ENCODE results near the gene XIRP1.
"Not testable (repeated sequence)": the region's sequence is repeated elsewhere in the genome, so short reads cannot be mapped to it uniquely, and the experiment has no call there.

The XIRP1 gene

DNA sequence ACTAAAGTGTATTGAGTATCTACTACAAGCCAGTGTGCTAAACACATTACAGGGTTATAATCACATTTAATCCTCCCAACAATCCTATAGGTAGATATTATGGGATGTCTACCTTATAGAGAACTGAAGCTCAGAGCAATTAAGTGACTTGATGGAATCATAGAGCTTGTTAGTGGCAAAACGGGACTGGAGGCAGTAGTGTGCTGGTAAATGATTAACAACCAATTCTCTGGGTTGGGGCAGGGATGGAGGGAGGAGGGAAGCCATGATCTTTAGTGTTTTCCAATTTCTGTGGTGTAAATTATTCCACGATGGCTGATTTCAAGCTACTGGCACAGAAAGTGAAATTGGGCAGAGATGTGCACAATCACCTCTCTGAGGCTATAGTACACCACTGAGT lies 20.5 kb downstream of the XIRP1 start:
- Histone ChIP-seq H3K36me3 (ENCODE audit: control insufficient read depth, insufficient read depth, low read length, severe bottlenecking) (no peaks in the 10 kb centered on the region), H3K9ac (ENCODE audit: low read length) (no peak overlapping the region), H3K9me3 (ENCODE audit: control insufficient read depth, low read length) (no peaks in the 10 kb centered on the region), H3K4me1 (ENCODE audit: control insufficient read depth, insufficient read depth, low read length) (peaks cover 8% of the 10 kb centered on the region), H3K27me3 (replicated peaks; ENCODE audit: control insufficient read depth, insufficient read depth, low read length) (no peaks in the 10 kb centered on the region), H3K4me3 (ENCODE audit: low read length) (no peak overlapping the region)
- no peak for DNase-seq (ENCODE audit: low read depth)

DNA sequence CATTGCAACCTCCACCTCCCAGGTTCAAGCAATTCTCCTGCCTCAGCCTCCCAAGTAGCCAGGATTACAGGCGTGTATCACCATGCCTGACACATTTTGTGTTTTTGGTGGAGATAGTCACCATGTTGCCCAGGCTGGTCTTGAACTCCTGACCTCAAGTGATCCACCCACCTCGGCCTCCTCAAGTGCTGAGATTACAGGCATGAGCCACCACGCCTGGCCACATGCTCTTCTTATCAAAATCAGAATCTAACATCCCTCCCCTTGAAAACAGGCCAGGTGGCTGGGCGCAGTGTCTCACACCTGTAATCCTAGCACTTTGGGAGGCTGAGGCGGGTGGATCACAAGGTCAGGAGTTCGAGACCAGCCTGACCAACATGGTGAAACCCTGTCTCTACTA lies 21.5 kb downstream of the XIRP1 start:
- not testable (repeated sequence) for H3K27me3 ChIP-seq (replicated peaks; ENCODE audit: control insufficient read depth, insufficient read depth, low read length); DNase-seq (ENCODE audit: low read depth); H3K9ac ChIP-seq (ENCODE audit: low read length); H3K9me3 ChIP-seq (ENCODE audit: control insufficient read depth, low read length); H3K36me3 ChIP-seq (ENCODE audit: control insufficient read depth, insufficient read depth, low read length, severe bottlenecking); H3K4me3 ChIP-seq (ENCODE audit: low read length)
- H3K4me1 ChIP-seq (ENCODE audit: control insufficient read depth, insufficient read depth, low read length): peaks cover 18% of the 10 kb centered on the region

DNA sequence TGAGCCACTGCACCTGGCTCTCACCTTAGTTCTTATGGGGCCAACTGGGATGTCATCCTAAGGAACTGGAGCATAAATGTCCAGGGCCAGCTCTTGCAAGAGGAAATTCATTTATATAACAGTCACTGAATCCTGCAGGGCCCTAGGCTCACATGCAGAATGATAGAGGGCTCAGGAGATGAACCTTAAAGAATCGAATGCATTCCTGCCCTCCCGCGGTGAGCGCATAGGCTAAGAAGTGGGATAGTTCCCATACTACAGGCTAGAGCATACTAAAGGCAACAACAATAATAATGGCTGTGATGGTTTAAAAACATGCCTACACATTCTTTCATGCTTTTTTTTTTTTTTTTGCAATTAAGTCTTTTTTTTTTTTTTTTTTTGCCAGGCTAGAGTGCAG lies 21.9 kb downstream of the XIRP1 start:
- no peak overlapping the region for H3K9ac ChIP-seq (ENCODE audit: low read length)
- no peaks in the 10 kb centered on the region for H3K9me3 ChIP-seq (ENCODE audit: control insufficient read depth, low read length)
- no peaks in the 10 kb centered on the region for H3K27me3 ChIP-seq (replicated peaks; ENCODE audit: control insufficient read depth, insufficient read depth, low read length)
- no peaks in the 10 kb centered on the region for H3K36me3 ChIP-seq (ENCODE audit: control insufficient read depth, insufficient read depth, low read length, severe bottlenecking)
- no peak overlapping the region for H3K4me3 ChIP-seq (ENCODE audit: low read length)
- DNase-seq (ENCODE audit: low read depth): no peak
- H3K4me1 ChIP-seq (ENCODE audit: control insufficient read depth, insufficient read depth, low read length): peaks cover 20% of the 10 kb centered on the region

DNA sequence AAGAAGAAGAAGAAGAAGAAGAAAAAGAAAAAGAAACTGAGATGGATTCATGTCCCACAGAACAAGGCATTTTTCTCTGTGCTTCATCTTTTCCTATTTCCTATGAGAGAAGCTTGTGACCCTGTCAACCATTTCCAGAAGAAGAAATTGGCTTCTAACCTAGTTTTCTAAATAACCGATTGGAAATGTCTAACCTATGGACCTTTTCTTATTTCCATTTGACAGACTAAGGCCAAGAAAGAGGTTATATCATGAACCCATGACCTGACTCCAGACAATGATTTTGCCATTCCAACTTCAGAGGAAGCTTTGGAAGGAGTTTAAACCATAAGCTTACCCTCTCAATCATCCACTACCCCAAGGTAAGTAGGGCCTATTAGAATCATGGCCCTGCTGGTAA lies 22.7 kb downstream of the XIRP1 start:
- no peak overlapping the region for H3K9ac ChIP-seq (ENCODE audit: low read length)
- no peak overlapping the region for H3K4me3 ChIP-seq (ENCODE audit: low read length)
- no peak for DNase-seq (ENCODE audit: low read depth)
- no peaks in the 10 kb centered on the region for H3K9me3 ChIP-seq (ENCODE audit: control insufficient read depth, low read length)
- H3K36me3 ChIP-seq (ENCODE audit: control insufficient read depth, insufficient read depth, low read length, severe bottlenecking): no peaks in the 10 kb centered on the region
- H3K27me3 ChIP-seq (replicated peaks; ENCODE audit: control insufficient read depth, insufficient read depth, low read length): no peaks in the 10 kb centered on the region
- H3K4me1 ChIP-seq (ENCODE audit: control insufficient read depth, insufficient read depth, low read length): peaks cover 20% of the 10 kb centered on the region

DNA sequence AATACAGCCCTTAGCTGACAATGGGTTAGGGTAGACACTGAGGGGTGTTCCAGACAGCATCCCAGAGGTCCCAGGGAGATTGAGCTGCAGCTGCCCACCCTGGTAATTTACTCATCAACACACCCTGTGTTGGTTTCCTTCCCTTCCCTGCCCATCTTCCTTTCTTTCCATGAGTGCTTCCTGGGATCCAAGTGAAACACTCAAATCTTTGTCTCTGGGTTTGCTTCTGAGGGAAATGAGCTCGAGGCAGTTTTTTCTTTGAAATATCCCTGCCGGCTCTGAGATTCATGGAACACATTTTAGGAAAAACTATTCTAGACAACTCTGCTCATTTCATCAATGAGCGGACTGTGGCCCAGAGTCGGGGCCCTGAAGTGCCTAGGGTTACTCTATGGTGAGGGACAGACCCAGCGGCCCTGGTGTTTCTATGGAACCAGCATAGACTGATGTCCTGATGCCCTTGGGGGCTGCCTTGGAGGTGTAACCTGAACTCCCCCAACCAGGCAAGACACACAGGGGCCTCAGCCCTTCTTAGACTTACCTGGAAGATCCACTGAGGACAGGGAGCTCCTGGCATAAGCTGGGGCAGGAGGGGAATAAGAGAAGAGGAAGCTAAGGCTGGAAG lies 24.1 kb downstream of the XIRP1 start:
- peaks cover 20% of the 10 kb centered on the region for H3K4me1 ChIP-seq (ENCODE audit: control insufficient read depth, insufficient read depth, low read length)
- H3K9ac ChIP-seq (ENCODE audit: low read length): no peak overlapping the region
- H3K9me3 ChIP-seq (ENCODE audit: control insufficient read depth, low read length): no peaks in the 10 kb centered on the region
- H3K36me3 ChIP-seq (ENCODE audit: control insufficient read depth, insufficient read depth, low read length, severe bottlenecking): no peaks in the 10 kb centered on the region
- no peak for DNase-seq (ENCODE audit: low read depth)
- no peaks in the 10 kb centered on the region for H3K27me3 ChIP-seq (replicated peaks; ENCODE audit: control insufficient read depth, insufficient read depth, low read length)
- H3K4me3 ChIP-seq (ENCODE audit: low read length): no peak overlapping the region

DNA sequence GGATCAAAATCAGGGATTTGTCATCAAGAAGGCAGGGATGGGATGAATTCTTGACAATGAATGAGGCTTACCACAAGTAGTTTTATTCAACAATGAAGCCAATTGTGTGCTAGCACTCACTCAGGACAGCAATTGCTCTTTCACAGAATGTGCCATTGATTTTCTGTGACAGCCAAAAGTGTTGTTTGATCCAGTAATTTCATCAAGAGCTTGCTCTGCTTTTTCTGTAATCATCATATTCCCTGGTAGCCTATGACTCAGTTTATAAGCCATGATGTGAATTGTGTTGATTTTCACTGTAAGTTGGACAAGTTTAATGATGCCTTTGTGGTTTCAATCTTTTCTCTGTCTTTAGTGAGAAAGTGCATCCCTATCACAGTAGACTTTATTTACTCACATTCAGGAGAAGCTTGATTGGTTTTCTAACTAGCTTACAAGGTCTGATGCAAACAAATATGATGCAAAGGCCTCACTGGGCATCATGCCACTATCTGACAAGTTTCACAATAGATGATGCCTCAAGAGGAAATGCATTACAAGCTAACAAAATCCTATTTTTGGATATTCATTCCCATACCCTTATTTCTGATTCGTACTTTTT lies 25.4 kb downstream of the XIRP1 start:
- H3K27me3 ChIP-seq (replicated peaks; ENCODE audit: control insufficient read depth, insufficient read depth, low read length): no peaks in the 10 kb centered on the region
- peak overlapping the region; percentile 5 for H3K9ac ChIP-seq (ENCODE audit: low read length)
- peaks cover 20% of the 10 kb centered on the region for H3K4me1 ChIP-seq (ENCODE audit: control insufficient read depth, insufficient read depth, low read length)
- H3K9me3 ChIP-seq (ENCODE audit: control insufficient read depth, low read length): no peaks in the 10 kb centered on the region
- H3K36me3 ChIP-seq (ENCODE audit: control insufficient read depth, insufficient read depth, low read length, severe bottlenecking): no peaks in the 10 kb centered on the region
- DNase-seq (ENCODE audit: low read depth): peak; percentile 96
- no peak overlapping the region for H3K4me3 ChIP-seq (ENCODE audit: low read length)

DNA sequence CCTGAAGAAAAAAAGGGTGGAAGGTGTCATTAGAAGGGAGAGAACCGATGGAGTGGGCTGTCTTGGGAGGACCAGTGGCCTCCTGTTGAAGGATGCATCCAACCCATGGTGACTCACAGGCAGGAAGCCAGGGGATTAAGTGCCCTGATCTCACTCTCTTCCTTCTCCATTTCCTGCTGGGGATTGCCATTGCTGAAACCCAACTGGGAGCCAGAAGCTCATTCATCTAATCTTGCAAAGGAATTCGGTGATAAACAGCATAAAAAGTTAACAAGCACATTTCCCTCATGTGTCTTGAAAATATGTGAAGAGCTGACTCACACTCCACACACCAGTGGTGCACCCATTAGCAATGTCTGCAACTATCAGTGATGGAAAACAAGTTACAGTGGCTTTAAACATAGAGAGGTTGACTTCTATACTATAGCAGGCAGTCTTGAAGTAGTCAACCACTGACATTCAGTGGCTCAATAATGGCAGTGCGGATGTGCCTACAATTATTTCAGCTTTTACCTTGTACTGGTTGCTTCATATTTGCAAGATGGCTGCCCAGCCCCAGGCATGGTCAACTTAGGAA lies 26.2 kb downstream of the XIRP1 start:
- H3K27me3 ChIP-seq (replicated peaks; ENCODE audit: control insufficient read depth, insufficient read depth, low read length): no peaks in the 10 kb centered on the region
- peak; percentile 68 for DNase-seq (ENCODE audit: low read depth)
- H3K9me3 ChIP-seq (ENCODE audit: control insufficient read depth, low read length): no peaks in the 10 kb centered on the region
- no peaks in the 10 kb centered on the region for H3K36me3 ChIP-seq (ENCODE audit: control insufficient read depth, insufficient read depth, low read length, severe bottlenecking)
- H3K4me3 ChIP-seq (ENCODE audit: low read length): no peak overlapping the region
- H3K9ac ChIP-seq (ENCODE audit: low read length): no peak overlapping the region
- H3K4me1 ChIP-seq (ENCODE audit: control insufficient read depth, insufficient read depth, low read length): peaks cover 20% of the 10 kb centered on the region

DNA sequence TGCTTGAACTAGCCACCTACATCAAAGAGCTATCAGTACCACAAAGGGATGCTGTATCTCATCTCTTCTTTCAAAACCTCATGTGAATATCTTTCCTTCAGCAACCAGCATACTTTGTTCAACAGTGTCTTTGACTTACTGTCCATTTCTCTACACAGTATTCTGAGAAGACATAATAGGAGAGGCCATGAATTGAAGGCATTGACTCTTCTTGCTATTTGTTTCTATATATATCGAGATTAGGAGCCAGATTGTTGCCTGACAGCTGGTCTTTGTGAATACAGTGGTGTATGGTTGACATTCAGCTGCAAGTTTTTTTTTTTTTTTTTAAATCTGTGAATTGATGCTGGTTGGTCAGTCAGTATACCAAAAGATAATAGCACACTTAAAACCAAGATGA lies 26.9 kb downstream of the XIRP1 start:
- Histone ChIP-seq H3K9me3 (ENCODE audit: control insufficient read depth, low read length) (no peaks in the 10 kb centered on the region), H3K9ac (ENCODE audit: low read length) (no peak overlapping the region), H3K27me3 (replicated peaks; ENCODE audit: control insufficient read depth, insufficient read depth, low read length) (no peaks in the 10 kb centered on the region), H3K4me3 (ENCODE audit: low read length) (no peak overlapping the region), H3K36me3 (ENCODE audit: control insufficient read depth, insufficient read depth, low read length, severe bottlenecking) (no peaks in the 10 kb centered on the region), H3K4me1 (ENCODE audit: control insufficient read depth, insufficient read depth, low read length) (peaks cover 20% of the 10 kb centered on the region)
- DNase-seq (ENCODE audit: low read depth): no peak

DNA sequence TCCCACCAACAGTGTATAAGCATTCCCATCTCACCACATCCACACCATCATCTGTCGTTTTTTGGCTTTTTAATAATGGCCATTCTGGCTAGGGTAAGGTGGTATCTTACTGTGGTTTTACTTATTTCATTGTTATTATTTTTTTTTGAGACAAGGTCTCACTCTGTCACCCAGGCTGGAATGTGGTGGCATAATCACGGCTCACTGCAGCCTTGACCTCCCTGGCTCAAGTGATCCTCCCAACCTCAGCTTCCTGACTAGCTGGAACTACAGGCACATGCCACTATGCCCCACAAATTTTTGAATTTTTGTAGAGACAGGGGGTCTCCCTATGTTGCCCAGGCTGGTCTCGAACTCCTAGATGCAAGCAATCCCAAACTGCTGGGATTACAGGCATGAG lies 28.0 kb downstream of the XIRP1 start:
- Histone ChIP-seq H3K4me1 (ENCODE audit: control insufficient read depth, insufficient read depth, low read length) (peaks cover 29% of the 10 kb centered on the region), H3K27me3 (replicated peaks; ENCODE audit: control insufficient read depth, insufficient read depth, low read length) (no peaks in the 10 kb centered on the region), H3K9me3 (ENCODE audit: control insufficient read depth, low read length) (no peaks in the 10 kb centered on the region), H3K36me3 (ENCODE audit: control insufficient read depth, insufficient read depth, low read length, severe bottlenecking) (no peaks in the 10 kb centered on the region), H3K9ac (ENCODE audit: low read length) (no peak overlapping the region), H3K4me3 (ENCODE audit: low read length) (no peak overlapping the region)
- no peak for DNase-seq (ENCODE audit: low read depth)

DNA sequence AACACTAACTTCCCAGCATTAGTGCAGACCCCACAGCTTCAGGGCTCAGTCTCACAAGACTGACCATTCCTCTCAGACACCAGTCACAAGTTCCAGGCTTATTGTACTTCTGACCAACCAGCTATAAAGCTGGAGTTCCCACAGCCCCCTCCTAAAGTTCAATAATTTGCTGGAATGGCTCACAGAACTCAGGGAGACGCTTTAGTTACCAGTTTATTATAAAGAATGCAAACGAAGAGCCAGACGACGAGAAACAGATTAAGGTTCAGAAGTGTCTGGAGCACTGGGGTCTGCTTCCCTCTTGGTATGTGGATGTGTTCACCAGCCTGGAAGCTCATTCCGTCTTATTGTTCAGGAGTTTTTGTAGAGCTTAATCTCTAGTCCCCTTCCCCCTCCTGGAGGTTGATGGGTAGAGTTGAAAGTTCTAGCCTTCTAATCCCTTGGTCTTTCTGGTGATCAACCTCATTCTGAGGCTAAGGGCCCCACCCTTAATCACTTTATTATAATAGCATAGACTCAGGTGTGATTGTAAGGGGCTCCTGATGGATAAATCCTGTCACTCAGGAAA lies 34.2 kb downstream of the XIRP1 start:
- H3K9me3 ChIP-seq (ENCODE audit: control insufficient read depth, low read length): no peaks in the 10 kb centered on the region
- no peaks in the 10 kb centered on the region for H3K27me3 ChIP-seq (replicated peaks; ENCODE audit: control insufficient read depth, insufficient read depth, low read length)
- no peak for DNase-seq (ENCODE audit: low read depth)
- H3K4me3 ChIP-seq (ENCODE audit: low read length): no peak overlapping the region
- no peak overlapping the region for H3K9ac ChIP-seq (ENCODE audit: low read length)
- no peaks in the 10 kb centered on the region for H3K36me3 ChIP-seq (ENCODE audit: control insufficient read depth, insufficient read depth, low read length, severe bottlenecking)
- peaks cover 16% of the 10 kb centered on the region for H3K4me1 ChIP-seq (ENCODE audit: control insufficient read depth, insufficient read depth, low read length)

DNA sequence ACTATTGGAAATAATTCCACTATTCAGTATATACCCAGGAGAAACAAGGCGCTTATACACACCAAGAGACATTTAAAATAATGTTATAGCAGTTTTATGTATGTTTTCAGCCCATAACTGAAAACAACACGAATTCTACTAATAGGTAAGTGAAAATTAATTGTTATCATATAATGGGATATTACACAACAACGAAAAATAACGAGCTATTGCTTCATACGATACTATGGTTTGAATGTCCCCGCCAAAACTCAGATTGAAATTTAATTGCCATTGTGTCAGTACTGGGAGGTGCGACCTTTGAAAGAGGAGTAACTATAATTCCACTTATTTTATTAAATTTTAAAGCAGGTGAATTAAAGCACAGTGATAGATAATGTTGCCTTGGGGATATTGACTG lies 35.0 kb downstream of the XIRP1 start:
- Histone ChIP-seq H3K9ac (ENCODE audit: low read length) (no peak overlapping the region), H3K27me3 (replicated peaks; ENCODE audit: control insufficient read depth, insufficient read depth, low read length) (no peaks in the 10 kb centered on the region), H3K36me3 (ENCODE audit: control insufficient read depth, insufficient read depth, low read length, severe bottlenecking) (no peaks in the 10 kb centered on the region), H3K9me3 (ENCODE audit: control insufficient read depth, low read length) (no peaks in the 10 kb centered on the region), H3K4me1 (ENCODE audit: control insufficient read depth, insufficient read depth, low read length) (peaks cover 19% of the 10 kb centered on the region), H3K4me3 (ENCODE audit: low read length) (no peak overlapping the region)
- no peak for DNase-seq (ENCODE audit: low read depth)

All from adipocyte (in vitro differentiated cells).